ENCODE data around the gene ZNF470.

ZNF470 gene

DNA sequence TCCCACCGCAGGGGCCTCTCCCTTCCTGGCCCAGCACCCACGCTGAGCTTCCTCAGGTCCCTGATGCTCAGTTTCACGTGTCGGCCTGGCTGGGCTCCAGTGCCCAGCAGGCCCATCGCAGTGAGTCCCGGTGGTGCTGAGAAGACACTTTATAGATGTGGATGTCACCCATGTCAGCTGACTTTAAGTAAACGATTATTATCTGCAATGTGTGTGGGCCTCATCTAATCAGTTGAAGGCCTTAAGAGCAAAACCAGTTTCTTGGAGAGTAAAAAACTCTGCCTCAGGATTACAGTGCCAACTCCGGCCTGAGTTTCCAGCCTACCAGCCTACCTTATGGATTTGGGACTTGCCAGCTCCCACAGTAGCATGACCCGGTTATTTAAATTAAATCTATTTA lies 58.4 kb downstream of the ZNF470 start:
- FAIRE-seq (no peak), DNase-seq (ENCODE audit: insufficient read length, low spot score) (no peak)
- TF ChIP-seq TAF1 (IDR thresholded peaks at IDR 0.05; ENCODE audit: low read depth, low read length) (no peak), SPI1 (IDR thresholded peaks at IDR 0.05; ENCODE audit: low read depth, low read length) (no peak), POU2F2 (IDR thresholded peaks at IDR 0.05; ENCODE audit: low read depth, low read length) (no peak), PAX5 (IDR thresholded peaks at IDR 0.05; ENCODE audit: insufficient read depth, low read length, severe bottlenecking) (no peak), POLR2AphosphoS5 (IDR thresholded peaks at IDR 0.05; ENCODE audit: low read depth, low read length) (no peak), POLR2A (IDR thresholded peaks at IDR 0.05; ENCODE audit: low read depth, low read length) (no peak)

DNA sequence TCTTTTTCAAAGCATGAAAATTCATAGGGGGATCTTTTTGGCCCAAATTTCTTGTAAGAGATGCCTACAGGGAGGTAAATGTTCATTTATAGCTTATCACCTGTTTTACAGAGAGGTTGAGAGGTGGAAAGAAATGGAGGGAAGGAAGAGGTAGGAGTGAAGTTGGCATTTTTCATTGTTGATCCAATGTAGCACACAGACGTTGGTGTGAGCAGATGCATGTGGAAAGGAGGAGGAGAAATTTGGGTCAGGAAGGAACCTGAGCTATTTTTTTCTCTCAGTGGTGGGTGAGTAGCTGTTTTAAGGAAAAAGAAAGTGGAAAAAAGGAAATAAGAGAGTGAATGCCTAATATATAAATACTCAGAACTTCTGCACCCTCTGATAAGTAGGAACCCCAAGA lies 65.8 kb downstream of the ZNF470 start:
- TF ChIP-seq POLR2A (IDR thresholded peaks at IDR 0.05; ENCODE audit: low read depth, low read length) (no peak), PAX5 (IDR thresholded peaks at IDR 0.05; ENCODE audit: insufficient read depth, low read length, severe bottlenecking) (no peak), TAF1 (IDR thresholded peaks at IDR 0.05; ENCODE audit: low read depth, low read length) (no peak), POLR2AphosphoS5 (IDR thresholded peaks at IDR 0.05; ENCODE audit: low read depth, low read length) (no peak), SPI1 (IDR thresholded peaks at IDR 0.05; ENCODE audit: low read depth, low read length) (no peak), POU2F2 (IDR thresholded peaks at IDR 0.05; ENCODE audit: low read depth, low read length) (no peak)
- FAIRE-seq (no peak), DNase-seq (ENCODE audit: insufficient read length, low spot score) (no peak)

DNA sequence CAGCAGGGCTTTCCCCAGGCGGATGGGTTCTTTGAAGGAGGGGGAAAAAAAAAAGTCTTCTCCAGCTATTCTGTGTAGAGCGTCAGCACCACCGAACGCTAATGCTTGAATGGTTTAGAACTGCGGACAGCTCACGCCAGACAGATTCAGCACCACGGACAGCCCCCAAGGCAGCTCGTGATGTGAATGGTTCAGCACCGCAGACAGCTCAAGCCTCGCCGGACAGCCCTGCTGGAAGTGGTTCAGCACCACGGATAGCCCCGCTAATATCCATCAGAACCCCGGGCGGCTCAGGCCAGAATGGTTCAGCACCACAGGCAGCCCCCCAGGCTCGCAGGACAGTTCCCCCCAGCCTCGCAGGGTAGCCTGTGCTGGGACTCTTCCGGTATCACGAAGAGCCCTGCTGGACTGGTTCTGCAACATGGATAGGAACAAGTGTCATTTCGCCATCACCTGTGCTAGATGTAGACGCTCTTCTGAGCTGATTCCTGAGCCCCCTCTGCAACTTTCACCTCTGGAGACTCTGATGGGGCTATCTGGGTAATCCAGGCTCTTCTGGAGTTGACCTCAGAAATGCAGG lies 70.8 kb downstream of the ZNF470 start:
- TF ChIP-seq SPI1 (IDR thresholded peaks at IDR 0.05; ENCODE audit: low read depth, low read length) = no peak
- TF ChIP-seq PAX5 (IDR thresholded peaks at IDR 0.05; ENCODE audit: insufficient read depth, low read length, severe bottlenecking) = no peak
- no peak for TF ChIP-seq POLR2A (IDR thresholded peaks at IDR 0.05; ENCODE audit: low read depth, low read length)
- no peak for TF ChIP-seq TAF1 (IDR thresholded peaks at IDR 0.05; ENCODE audit: low read depth, low read length)
- no peak for TF ChIP-seq POU2F2 (IDR thresholded peaks at IDR 0.05; ENCODE audit: low read depth, low read length)
- no peak for TF ChIP-seq POLR2AphosphoS5 (IDR thresholded peaks at IDR 0.05; ENCODE audit: low read depth, low read length)
- FAIRE-seq (no peak), DNase-seq (ENCODE audit: insufficient read length, low spot score) (peak; percentile 34)
